Ecto neural progenitor cell (in vitro differentiated cells): ENCODE results near the gene EPHB1.
"Not testable (repeated sequence)": the region's sequence is repeated elsewhere in the genome, so short reads cannot be mapped to it uniquely, and the experiment has no call there.

Source experiments
- DNase-seq: peaks from one replicate; pipeline ENCODE4 v3.0.0-alpha.2; 2018; ENCODE audit warnings: low spot score

The EPHB1 gene

GRCh38 chr3:135215516-135215915 lies 420.5 kb downstream of the EPHB1 start:
- no peak for DNase-seq

GRCh38 chr3:135216659-135217058 lies 421.6 kb downstream of the EPHB1 start:
- no peak for DNase-seq

- no peak for DNase-seq
Observed at GRCh38 chr3:135217730-135218129, 422.7 kb downstream of the EPHB1 start.

GRCh38 chr3:135218304-135218703 lies 423.2 kb downstream of the EPHB1 start:
- DNase-seq = no peak

GRCh38 chr3:135218782-135219181 lies 423.7 kb downstream of the EPHB1 start:
- no peak for DNase-seq

- DNase-seq = no peak
Observed at GRCh38 chr3:135224815-135225362, 429.8 kb downstream of the EPHB1 start.

- no peak for DNase-seq
Observed at GRCh38 chr3:135226057-135226456, 431.0 kb downstream of the EPHB1 start.

GRCh38 chr3:135228201-135228600 lies 433.1 kb downstream of the EPHB1 start:
- DNase-seq = no peak

- no peak for DNase-seq
Observed at GRCh38 chr3:135229018-135229495, 434.0 kb downstream of the EPHB1 start.

- DNase-seq = no peak
Observed at GRCh38 chr3:135231737-135232136, 436.7 kb downstream of the EPHB1 start.

GRCh38 chr3:135232226-135232625 lies 437.2 kb downstream of the EPHB1 start:
- no peak for DNase-seq

- DNase-seq = not testable (repeated sequence)
Observed at GRCh38 chr3:135233476-135233875, 438.4 kb downstream of the EPHB1 start.

- no peak for DNase-seq
Observed at GRCh38 chr3:135235541-135235940, 440.5 kb downstream of the EPHB1 start.

GRCh38 chr3:135237371-135238143 lies 442.5 kb downstream of the EPHB1 start:
- no peak for DNase-seq

- no peak for DNase-seq
Observed at GRCh38 chr3:135238236-135238830, 443.3 kb downstream of the EPHB1 start.

- no peak for DNase-seq
Observed at GRCh38 chr3:135238871-135239614, 444.0 kb downstream of the EPHB1 start.

GRCh38 chr3:135239615-135239884 lies 444.5 kb downstream of the EPHB1 start:
- DNase-seq = no peak

GRCh38 chr3:135240426-135240825 lies 445.4 kb downstream of the EPHB1 start:
- DNase-seq = no peak

GRCh38 chr3:135242285-135242684 lies 447.2 kb downstream of the EPHB1 start:
- no peak for DNase-seq

GRCh38 chr3:135243616-135244015 lies 448.6 kb downstream of the EPHB1 start:
- no peak for DNase-seq

- no peak for DNase-seq
Observed at GRCh38 chr3:135246027-135246426, 451.0 kb downstream of the EPHB1 start.

GRCh38 chr3:135248213-135248612 lies 453.2 kb downstream of the EPHB1 start:
- no peak for DNase-seq

- no peak for DNase-seq
Observed at GRCh38 chr3:135249186-135249585, 454.1 kb downstream of the EPHB1 start.
